A375 (cell line): ENCODE data around the gene DYNLT3. TPM values are rescaled to one million over a fixed set of nuclear protein-coding genes. Genes with fewer than 3 reads are reported as not detected.

Experiments
- small RNA-seq: library from RNA; depleted of rRNA; stranded (forward); fragments of <200 nt; gene quantifications from one replicate; pipeline ENCODE3, GENCODE V24; 2014
- total RNA-seq: library from RNA; depleted of rRNA; stranded (reverse); fragments of >200 nt; shearing (Covaris generic); gene quantifications from 2 replicates; pipeline ENCODE4 v1.2.3, GENCODE V29; 2014; rRNA removed

DYNLT3 gene
- total RNA-seq = 45.9 and 50.7 TPM in 2 replicates

GRCh38 chrX:37846934-37847732 lies at the start of gene DYNLT3:
TSS of gene DYNLT3 (minus strand) at chrX:37847571. CDS start at chrX:37847510, 61 bp downstream.

Small RNAs within 50 kb of the gene (small RNA-seq; reads per million reads assigned to genes)
- gene RNU6-49P = not detected

Other genes starting within 250 kb of the DYNLT3 start
- 0.08 and 0.13 TPM in 2 replicates for gene XK, start 161.8 kb downstream of the DYNLT3 start, total RNA-seq
- gene CYBB, start 67.5 kb downstream of the DYNLT3 start, total RNA-seq = not detected in 2 replicates
- 62.6 and 66.9 TPM in 2 replicates for gene SYTL5, start 159.0 kb upstream of the DYNLT3 start, total RNA-seq